Upper lobe of left lung (tissue), 6 donors: Measurements from ENCODE around the gene UGT2A3. TPM values are rescaled to one million over a fixed set of nuclear protein-coding genes. Genes with fewer than 3 reads are reported as not detected.
"Not testable (repeated sequence)": the region's sequence is repeated elsewhere in the genome, so short reads cannot be mapped to it uniquely, and the experiment has no call there.

Experiments
- ATAC-seq, 2 donors: fragments of 200-7000 bp; cut with Tn5 transposase; one replicate each; pipeline ENCODE4 v1.9.1; 2022; ENCODE audit warnings: mild to moderate bottlenecking in 2 of 2, moderate library complexity in 2 of 2; ENCODE audit not compliant: low FRiP score in 2 of 2
- DNase-seq, 2 donors: peaks; one replicate each; pipeline ENCODE4 v3.0.0-alpha.2; 2019 to 2020
- H3K27ac ChIP-seq, 4 donors: fragments of 200-600 bp; sonication (generic); one replicate each; pipeline ENCODE4 v1.5.1; 2016 to 2019
- H3K27me3 ChIP-seq, 4 donors: fragments of 200-600 bp; sonication (generic); one replicate each; pipeline ENCODE4 v1.5.1; 2017 to 2019
- H3K36me3 ChIP-seq, 4 donors: fragments of 200-600 bp; sonication (generic); one replicate each; pipeline ENCODE4 v1.5.1; 2016 to 2019
- H3K4me1 ChIP-seq, 4 donors: fragments of 200-600 bp; sonication (generic); one replicate each; pipeline ENCODE4 v1.5.1; 2018 to 2019
- H3K4me3 ChIP-seq, 4 donors: fragments of 200-600 bp; sonication (generic); one replicate each; pipeline ENCODE4 v1.5.1; 2017 to 2019; ENCODE audit warnings: mild to moderate bottlenecking in 2 of 4, moderate library complexity in 1 of 4
- H3K9me3 ChIP-seq, 4 donors: fragments of 200-600 bp; sonication (generic); one replicate each; pipeline ENCODE4 v1.5.1; 2018 to 2019
- CTCF ChIP-seq, 6 experiments: fragments of 450-650 bp in 4 of 6; fragments of 200-600 bp in 2 of 6; sonication (generic) in 2 of 6; IDR thresholded peaks; one replicate each; pipeline ENCODE4 v1.5.1; 2016 to 2019; ENCODE audit warnings: antibody characterized with exemption in 6 of 6
- EP300 ChIP-seq, 4 donors: sonication (generic); formaldehyde crosslinking; IDR thresholded peaks; one replicate each; pipeline ENCODE4 v1.5.1; 2017; ENCODE audit warnings: antibody characterized with exemption in 4 of 4, control low read depth in 2 of 4
- POLR2A ChIP-seq, 4 donors: fragments of 450-650 bp; IDR thresholded peaks; one replicate each; pipeline ENCODE4 v1.5.1; 2016 to 2017; ENCODE audit warnings: antibody characterized with exemption in 4 of 4, mild to moderate bottlenecking in 2 of 4
- POLR2AphosphoS5 ChIP-seq, 2 donors: sonication (generic); formaldehyde crosslinking; IDR thresholded peaks; one replicate each; pipeline ENCODE4 v1.5.1; 2017; ENCODE audit warnings: antibody characterized with exemption in 2 of 2
- WGBS, 2 donors: methylation state at CpG; one replicate each; pipeline ENCODE4 v1.1.5; 2017 to 2018; 5-methylcytosine and 5-hydroxymethylcytosine counted together
- total RNA-seq, 6 donors: library from RNA; depleted of rRNA in 4 of 6; stranded (reverse); fragments of >200 nt in 4 of 6; gene quantifications; one replicate each; pipeline versions ENCODE4 v1.1.0 to v1.2.1, GENCODE V29; 2016 to 2021
- donor health status: DM: no; HTN: no; CAD: no; lungs with moderate emphysema.
- donor health status: DM: no; HTN: yes; CAD: no; lungs with severe emphysema.

The UGT2A3 gene
- total RNA-seq, 6 donors from 2014 or later, result 0.11 TPM; not detected in 5

GRCh38 chr4:68948985-68949384 is 2.6 kb downstream of the UGT2A3 start:
- 84 to 85% methylated on average over 3 of the region's 3 CpGs for WGBS, 2 donors
- no peaks in the 10 kb centered on the region for H3K36me3 ChIP-seq
- TF ChIP-seq EP300 (IDR thresholded peaks at IDR 0.05) (no peak), CTCF (IDR thresholded peaks at IDR 0.05) (no peak), POLR2A (IDR thresholded peaks at IDR 0.05) (no peak), POLR2AphosphoS5 (IDR thresholded peaks at IDR 0.05) (no peak)
- DNase-seq (no peak), ATAC-seq (no peak)
- no peak overlapping the region for H3K4me3 ChIP-seq
- H3K27ac ChIP-seq, result no peak overlapping the region
- H3K4me1 ChIP-seq, result no peaks in the 10 kb centered on the region
- no peaks in the 10 kb centered on the region for H3K9me3 ChIP-seq
- H3K27me3 ChIP-seq, result no peaks in the 10 kb centered on the region

DNA sequence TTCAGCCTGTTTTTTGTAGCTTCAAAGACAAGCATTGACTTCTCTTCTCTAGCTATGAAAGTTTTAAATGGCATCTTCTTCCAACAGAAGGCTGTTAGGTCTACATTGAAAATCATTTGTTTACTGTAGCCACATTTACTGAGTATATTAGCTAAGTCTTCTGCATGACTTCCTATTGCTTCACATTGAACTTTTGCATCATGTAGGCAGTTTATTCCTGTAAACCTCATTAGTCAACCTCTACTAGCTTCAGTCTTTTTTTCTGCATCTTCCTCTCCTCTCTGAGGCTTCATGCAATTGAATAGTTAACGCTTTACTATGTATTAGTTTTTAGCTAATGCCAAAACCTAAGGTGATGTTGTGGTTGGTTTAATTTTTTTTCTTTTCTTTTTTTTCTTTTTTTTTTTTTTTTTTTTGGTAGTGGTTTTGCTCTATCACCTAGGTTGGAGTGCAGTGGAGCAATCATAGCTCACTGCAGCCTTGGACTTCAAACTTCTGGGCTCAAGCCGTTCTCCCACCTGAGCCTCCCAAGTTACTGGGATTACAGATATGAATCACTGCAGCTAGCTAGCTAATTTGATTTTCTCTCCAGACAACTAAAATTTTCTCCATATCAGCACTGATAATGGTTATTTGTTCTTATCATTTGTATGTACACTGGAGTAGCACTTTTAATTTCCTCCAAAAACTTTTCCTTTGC is 3.4 kb downstream of the UGT2A3 start:
- no peak for TF ChIP-seq CTCF (IDR thresholded peaks at IDR 0.05)
- no peak for TF ChIP-seq POLR2AphosphoS5 (IDR thresholded peaks at IDR 0.05)
- no peak for TF ChIP-seq EP300 (IDR thresholded peaks at IDR 0.05)
- no peak for TF ChIP-seq POLR2A (IDR thresholded peaks at IDR 0.05)
- Histone ChIP-seq H3K4me3 (no peak overlapping the region), H3K27me3 (no peaks in the 10 kb centered on the region), H3K36me3 (no peaks in the 10 kb centered on the region), H3K9me3 (no peaks in the 10 kb centered on the region), H3K4me1 (no peaks in the 10 kb centered on the region), H3K27ac (no peak overlapping the region)
- 96 to 98% methylated on average over 2 of the region's 2 CpGs for WGBS, 2 donors
- DNase-seq (no peak), ATAC-seq (no peak)

DNA sequence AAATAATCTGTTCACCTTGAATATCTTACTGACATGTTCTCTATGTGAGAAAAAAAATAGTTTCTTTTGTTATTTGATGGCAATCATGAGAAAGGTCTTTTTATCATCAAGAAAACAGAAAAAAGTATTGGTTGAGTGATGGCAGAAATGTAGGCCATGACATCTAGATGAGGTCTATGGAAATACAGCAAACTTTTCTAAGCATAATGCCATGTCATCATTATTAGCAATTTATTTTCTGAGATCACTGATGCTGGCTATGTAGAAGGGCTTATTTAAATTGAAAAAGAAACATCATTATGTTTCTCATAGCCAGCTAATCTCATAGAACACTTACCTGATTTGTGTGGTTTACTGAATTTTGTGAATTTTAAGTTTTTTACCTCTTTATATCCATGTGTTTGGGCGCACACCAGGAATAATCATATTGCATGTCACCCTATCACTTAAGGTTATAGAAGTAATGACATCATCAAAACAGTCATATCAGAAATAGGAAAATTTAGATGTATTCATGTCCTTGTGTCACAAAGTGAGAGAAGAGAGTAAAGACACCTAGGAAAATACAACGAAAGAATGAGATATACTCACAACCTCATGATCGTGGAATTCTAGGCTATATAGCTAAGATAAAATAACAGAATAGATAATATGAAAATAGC is 22.4 kb downstream of the UGT2A3 start:
- ATAC-seq (no peak), DNase-seq (no peak)
- H3K27ac ChIP-seq, result no peak overlapping the region
- no peak for TF ChIP-seq CTCF (IDR thresholded peaks at IDR 0.05)
- TF ChIP-seq POLR2AphosphoS5 (IDR thresholded peaks at IDR 0.05), result no peak
- TF ChIP-seq EP300 (IDR thresholded peaks at IDR 0.05), result no peak
- TF ChIP-seq POLR2A (IDR thresholded peaks at IDR 0.05), result no peak
- H3K9me3 ChIP-seq, result no peaks in the 10 kb centered on the region
- 58 to 60% methylated on average over 3 of the region's 3 CpGs for WGBS, 2 donors
- no peaks in the 10 kb centered on the region for H3K36me3 ChIP-seq
- no peaks in the 10 kb centered on the region for H3K4me1 ChIP-seq
- H3K4me3 ChIP-seq, result no peak overlapping the region
- no peaks in the 10 kb centered on the region for H3K27me3 ChIP-seq

GRCh38 chr4:68927165-68927564 is 24.4 kb downstream of the UGT2A3 start:
- H3K27me3 ChIP-seq, result no peaks in the 10 kb centered on the region
- no peaks in the 10 kb centered on the region for H3K4me1 ChIP-seq
- no peak overlapping the region for H3K27ac ChIP-seq
- TF ChIP-seq POLR2AphosphoS5 (IDR thresholded peaks at IDR 0.05) (no peak), POLR2A (IDR thresholded peaks at IDR 0.05) (no peak), EP300 (IDR thresholded peaks at IDR 0.05) (no peak), CTCF (IDR thresholded peaks at IDR 0.05) (no peak)
- no peak for DNase-seq
- ATAC-seq, result no peak
- WGBS, 2 donors, result 64 to 70% methylated on average over 3 of the region's 3 CpGs
- H3K4me3 ChIP-seq, result no peak overlapping the region
- no peaks in the 10 kb centered on the region for H3K36me3 ChIP-seq
- H3K9me3 ChIP-seq, result no peaks in the 10 kb centered on the region

DNA sequence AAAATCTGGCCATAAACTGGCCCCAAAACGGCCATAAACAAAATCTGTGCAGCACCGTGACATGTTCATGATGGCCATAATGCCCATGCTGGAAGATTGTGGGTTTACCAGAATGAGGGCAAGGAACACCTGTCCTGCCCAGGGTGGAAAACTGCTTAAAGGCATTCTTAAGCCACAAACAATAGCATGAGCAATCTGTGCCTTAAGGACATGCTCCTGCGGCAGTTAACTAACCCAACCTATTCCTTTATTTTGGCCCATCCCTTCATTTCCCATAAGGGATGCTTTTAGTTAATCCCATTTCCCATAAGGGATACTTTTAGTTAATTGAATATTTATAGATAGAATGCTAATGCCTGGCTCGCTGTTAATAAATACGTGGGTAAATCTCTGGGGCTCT is 29.4 kb downstream of the UGT2A3 start:
- 53 to 65% methylated on average over 5 of the region's 5 CpGs for WGBS, 2 donors
- H3K36me3 ChIP-seq, ATAC-seq, H3K4me1 ChIP-seq, H3K4me3 ChIP-seq, DNase-seq, H3K27ac ChIP-seq, H3K9me3 ChIP-seq, H3K27me3 ChIP-seq: not testable (repeated sequence)
